ENCODE measurements around the gene CDYL. TPM values are rescaled to one million over a fixed set of nuclear protein-coding genes. Genes with fewer than 3 reads are reported as not detected.
A peak's percentile ranks its signal among the peaks of the same experiment; 100 is the strongest.

CDYL gene
- total RNA-seq, 1 donor from 2014 or later, result 31.8 TPM

GRCh38 chr6:4800662-4801061 lies 24.5 kb downstream of the CDYL start:
- intact Hi-C loops (cut with micrococcal nuclease), result no loop called here
- no peak for ATAC-seq

GRCh38 chr6:4801491-4802110 lies 25.4 kb downstream of the CDYL start:
- ATAC-seq (no peak), DNase-seq (no peak)
- intact Hi-C loops (cut with micrococcal nuclease), result no loop called here

More at GRCh38 chr6:4800662-4801061, 24.5 kb downstream of the CDYL start:
- no peak for DNase-seq

DNA sequence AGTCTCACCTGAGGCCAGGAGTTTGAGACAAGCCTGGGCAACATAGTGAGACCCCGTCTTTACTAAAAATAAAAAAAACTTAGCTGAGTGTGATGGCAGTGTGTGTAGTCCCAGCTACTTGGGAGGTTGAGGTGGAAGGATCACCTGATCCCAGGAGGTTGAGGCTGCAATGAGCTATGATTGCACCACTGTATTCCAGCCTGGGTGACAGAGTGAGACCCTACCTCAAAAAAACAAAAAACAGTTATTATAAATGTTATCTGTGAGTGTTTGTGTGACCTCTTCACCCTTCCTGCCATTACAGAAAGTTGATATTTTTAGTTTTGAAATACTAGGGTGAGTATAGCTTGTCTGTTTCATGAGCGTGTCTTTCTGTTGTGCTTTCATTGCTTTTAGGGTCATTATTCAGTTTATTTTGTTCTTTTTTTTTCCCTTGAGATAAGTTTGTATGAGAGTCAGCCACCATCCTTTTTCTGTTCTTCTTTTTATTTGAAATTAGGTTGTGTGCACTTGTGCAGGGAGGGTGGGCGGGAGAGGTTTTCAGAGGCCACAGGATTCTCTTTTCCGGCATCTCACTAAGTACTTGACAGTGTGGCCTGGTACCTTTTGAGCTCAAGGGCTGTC lies 26.2 kb downstream of the CDYL start:
- no peak for ATAC-seq
- intact Hi-C loops (cut with micrococcal nuclease), result no loop called here

DNA sequence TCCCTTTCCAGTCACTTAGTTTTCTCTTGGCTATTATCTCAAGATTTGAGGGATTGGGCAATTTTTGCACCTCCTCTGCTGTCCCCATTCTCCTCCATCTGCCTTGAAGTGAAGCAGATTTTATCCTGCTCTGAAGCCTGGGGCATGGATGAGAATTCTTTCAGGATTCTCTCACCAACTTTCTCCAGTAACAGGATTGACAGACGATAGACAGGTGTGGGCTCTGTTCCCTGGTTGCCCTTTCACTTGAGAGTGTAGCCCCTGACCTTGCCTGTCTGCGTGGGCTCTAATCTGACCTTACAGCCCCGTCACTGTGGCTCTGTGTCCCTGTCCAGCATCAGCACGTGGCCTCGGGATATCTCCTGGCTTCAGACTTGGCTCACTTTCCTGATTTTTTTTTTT lies 27.1 kb downstream of the CDYL start:
- ATAC-seq (peak; percentile 77), DNase-seq (no peak)
- intact Hi-C loops (cut with micrococcal nuclease), result no loop called here

More for the DNA sequence above, 26.2 kb downstream of the CDYL start:
- DNase-seq, result no peak

DNA sequence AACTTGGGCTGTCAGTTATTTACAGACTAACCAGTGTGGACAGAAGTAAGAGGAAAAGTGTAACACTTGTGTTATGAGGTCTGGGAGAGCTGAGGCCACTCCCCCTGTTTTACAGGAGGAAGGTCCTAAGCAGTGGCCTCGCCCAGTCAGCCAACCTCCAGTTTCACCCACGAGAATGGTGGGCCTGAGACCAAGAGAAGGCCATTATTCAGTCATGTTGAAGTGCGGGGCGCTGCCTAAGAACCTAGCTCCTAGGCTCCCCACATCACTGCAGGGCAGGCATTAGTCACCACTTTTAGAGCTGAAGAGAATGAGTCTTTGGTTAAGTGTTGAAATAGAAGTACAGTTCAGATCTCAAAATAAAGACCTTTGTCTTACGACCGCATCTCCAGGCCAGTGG lies 27.9 kb downstream of the CDYL start:
- DNase-seq, result no peak
- no peak for ATAC-seq
- intact Hi-C loops (cut with micrococcal nuclease), result no loop called here

- peak; percentile 61 for DNase-seq
- intact Hi-C loops (cut with micrococcal nuclease), result no loop called here
- peak; percentile 74 for ATAC-seq
Measured at GRCh38 chr6:4805553-4806336, 29.5 kb downstream of the CDYL start.

- intact Hi-C loops (cut with micrococcal nuclease), result no loop called here
- no peak for DNase-seq
- no peak for ATAC-seq
Measured at GRCh38 chr6:4806337-4806725, 30.1 kb downstream of the CDYL start.

- intact Hi-C loops (cut with micrococcal nuclease), result no loop called here
- no peak for ATAC-seq
- no peak for DNase-seq
Measured at GRCh38 chr6:4806791-4807190, 30.6 kb downstream of the CDYL start.

DNA sequence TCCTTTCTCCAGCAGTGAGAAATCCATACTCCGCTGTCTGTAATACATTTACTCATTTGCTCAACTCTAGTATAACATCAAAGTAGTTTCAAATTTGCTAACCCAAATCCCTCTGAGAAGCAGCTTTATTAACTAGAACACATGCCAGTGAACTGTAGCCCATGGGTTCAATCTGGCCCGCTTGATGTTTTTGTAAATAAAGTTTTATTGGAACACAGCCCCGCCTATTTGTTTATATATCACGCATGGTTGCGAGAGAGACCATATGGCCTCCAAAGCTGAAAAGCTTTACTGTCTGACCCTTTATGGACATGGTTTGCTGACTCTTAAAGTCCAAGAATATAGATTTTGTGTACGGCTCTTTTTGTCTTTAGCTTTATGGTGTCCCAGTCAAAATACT lies 32.2 kb downstream of the CDYL start:
- ATAC-seq (no peak), DNase-seq (no peak)
- intact Hi-C loops (cut with micrococcal nuclease), result no loop called here

DNA sequence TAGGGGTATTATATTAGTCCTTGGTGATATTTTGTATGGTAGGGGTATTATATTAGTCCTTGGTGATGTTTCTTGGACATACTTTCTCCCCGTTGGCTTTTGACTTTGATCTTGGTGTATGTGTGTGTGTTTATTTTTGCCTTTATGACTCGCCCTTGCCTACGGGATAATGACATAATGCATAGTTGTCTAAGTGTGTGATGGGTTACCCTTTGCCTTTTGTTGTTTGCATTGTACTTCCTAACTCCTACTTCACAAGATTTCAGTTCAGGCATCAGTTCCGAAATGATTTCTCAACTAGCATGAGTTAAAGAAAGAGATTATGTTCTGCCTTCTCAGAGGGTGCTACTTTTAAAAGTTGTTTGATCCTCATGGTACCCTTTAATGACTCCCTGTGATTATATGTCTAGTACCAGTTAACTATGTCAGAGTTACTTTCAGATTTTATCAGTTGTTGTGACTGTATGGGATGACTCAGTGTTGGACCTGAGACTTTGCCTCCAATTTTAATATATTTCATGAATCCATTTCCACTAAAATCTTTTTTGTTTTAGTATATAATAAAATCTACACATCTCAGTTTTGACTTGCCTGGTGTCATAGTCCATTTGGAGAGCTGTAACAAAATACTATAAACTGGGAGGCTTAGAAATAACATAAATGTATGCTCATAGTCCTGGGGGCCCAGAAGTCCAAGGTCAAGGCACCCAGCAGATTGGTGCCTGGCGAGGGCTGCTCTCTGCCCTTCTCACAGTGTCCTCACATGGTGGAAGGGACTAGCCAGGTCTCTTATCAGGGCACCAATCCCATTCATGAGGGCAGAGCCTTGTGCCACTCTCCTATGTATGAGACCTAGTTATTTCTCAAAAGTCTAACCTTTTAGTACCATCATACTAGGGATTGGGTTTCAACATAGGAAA lies 34.1 kb downstream of the CDYL start:
- intact Hi-C loops (cut with micrococcal nuclease), result no loop called here
- DNase-seq (no peak), ATAC-seq (no peak)

- intact Hi-C loops (cut with micrococcal nuclease), result no loop called here
- ATAC-seq, result peak; percentile 14
- DNase-seq, result no peak
Measured at GRCh38 chr6:4812068-4812467, 35.9 kb downstream of the CDYL start.

GRCh38 chr6:4813055-4813454 lies 36.9 kb downstream of the CDYL start:
- DNase-seq (no peak), ATAC-seq (no peak)
- intact Hi-C loops (cut with micrococcal nuclease), result no loop called here

DNA sequence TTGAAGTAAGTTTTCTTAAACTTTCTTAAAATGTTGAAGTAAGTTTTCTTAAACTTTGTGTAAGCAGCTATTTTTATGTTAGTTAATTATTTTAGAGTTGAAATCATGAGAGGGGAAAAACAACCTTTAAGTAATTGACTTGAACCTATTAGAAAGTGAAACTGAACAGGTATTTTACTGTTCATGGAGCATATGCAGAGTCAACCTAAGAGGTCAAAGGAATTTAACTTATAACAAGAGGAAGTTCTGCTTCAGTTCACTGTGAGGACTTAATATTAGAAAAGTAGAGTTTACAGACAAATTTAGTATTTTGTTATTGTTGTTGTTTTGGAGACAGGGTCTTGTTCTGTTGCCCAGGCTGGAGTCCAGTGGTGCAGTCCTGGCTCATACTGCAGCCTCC lies 38.0 kb downstream of the CDYL start:
- ATAC-seq (no peak), DNase-seq (no peak)
- intact Hi-C loops (cut with micrococcal nuclease), result no loop called here

DNA sequence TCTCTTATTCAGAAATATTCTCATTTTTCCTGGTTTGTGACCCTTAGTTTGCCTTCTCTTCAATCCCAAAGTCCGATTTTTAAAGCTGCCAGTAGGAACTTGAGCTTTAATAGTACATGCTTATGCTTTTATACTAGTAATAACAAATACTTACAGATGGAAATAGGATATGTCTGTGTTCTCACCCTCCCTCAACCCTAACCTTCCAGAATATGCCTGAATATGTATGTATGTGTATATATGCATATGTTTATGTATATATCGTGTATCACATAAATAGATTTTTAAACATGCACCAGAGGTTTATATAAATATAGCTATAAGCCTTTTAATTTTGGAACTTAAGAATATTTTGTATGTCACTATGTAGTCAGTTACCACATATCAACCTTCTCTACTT lies 38.8 kb downstream of the CDYL start:
- intact Hi-C loops (cut with micrococcal nuclease), result no loop called here
- no peak for DNase-seq
- ATAC-seq, result no peak

- ATAC-seq (no peak), DNase-seq (no peak)
- intact Hi-C loops (cut with micrococcal nuclease), result no loop called here
Measured at GRCh38 chr6:4815584-4815983, 39.4 kb downstream of the CDYL start.

GRCh38 chr6:4816904-4817303 lies 40.7 kb downstream of the CDYL start:
- DNase-seq (no peak), ATAC-seq (no peak)
- intact Hi-C loops (cut with micrococcal nuclease), result no loop called here

DNA sequence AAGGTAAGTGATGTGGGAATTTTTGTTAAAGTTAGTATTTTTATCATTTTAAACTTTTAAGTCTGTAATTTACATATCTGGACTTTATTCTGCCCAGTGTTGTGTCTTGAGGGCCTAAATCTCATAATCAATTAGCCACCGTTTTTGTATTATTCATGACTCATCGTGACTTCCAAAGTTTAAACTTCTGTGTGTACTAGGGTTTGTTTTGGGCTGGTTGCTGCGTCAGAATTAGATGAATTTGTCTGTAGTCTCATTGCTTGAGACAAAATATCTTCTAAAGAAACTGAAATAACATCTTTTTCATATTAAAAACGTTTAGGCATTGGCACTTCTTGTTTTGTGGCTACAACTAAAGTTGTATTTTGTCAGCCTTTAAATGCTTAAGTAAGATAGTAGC lies 41.3 kb downstream of the CDYL start:
- intact Hi-C loops (cut with micrococcal nuclease), result no loop called here
- ATAC-seq (no peak), DNase-seq (no peak)

GRCh38 chr6:4818272-4818938 lies 42.2 kb downstream of the CDYL start:
- no peak for DNase-seq
- ATAC-seq, result no peak
- intact Hi-C loops (cut with micrococcal nuclease), result no loop called here

DNA sequence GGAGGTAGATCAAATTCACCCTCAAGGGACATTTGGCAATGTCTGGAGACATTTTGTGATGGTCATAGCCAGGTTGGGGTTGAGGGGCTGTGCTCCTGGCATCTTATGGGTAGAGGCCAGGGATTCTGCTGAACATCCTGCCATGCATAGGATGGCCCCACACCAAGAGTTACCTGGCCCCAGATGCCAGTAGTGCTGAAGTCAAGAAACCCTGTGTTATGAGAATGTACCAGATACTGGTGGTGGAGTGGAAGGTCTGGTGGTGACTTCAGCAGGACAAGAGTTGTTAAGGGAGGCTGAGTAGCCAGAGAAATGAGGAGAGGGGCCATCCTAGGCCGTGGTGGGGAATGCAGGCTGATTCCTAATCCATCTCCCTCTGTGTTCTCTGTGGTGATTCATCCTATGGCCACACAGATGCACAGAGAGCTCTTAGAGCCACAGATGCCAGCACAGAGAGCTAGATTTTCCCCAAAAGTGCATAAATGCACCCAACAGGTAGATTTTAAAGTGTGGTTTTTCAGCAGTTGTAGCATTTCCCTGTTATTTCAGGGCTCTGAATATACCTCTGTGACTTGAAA lies 43.6 kb downstream of the CDYL start:
- intact Hi-C loops (cut with micrococcal nuclease), result no loop called here
- DNase-seq (no peak), ATAC-seq (no peak)
